ENCODE results near the gene LYPD3. TPM values are rescaled to one million over a fixed set of nuclear protein-coding genes. Genes with fewer than 3 reads are reported as not detected.
"Not testable (repeated sequence)": the region's sequence is repeated elsewhere in the genome, so short reads cannot be mapped to it uniquely, and the experiment has no call there.

The LYPD3 gene
- total RNA-seq, 1 donor from 2014 or later = 0.33 TPM

- TF ChIP-seq CTCF (IDR thresholded peaks at IDR 0.05; ENCODE audit: insufficient read depth, low read length, poor library complexity, severe bottlenecking) = no peak
- no peak for DNase-seq (ENCODE audit: low read depth)
- no peaks in the 10 kb centered on the region for H3K27me3 ChIP-seq (ENCODE audit: control insufficient read depth, insufficient read depth, low read length)
- H3K36me3 ChIP-seq (ENCODE audit: control insufficient read depth, insufficient read depth, low read length) = no peaks in the 10 kb centered on the region
- no peak overlapping the region for H3K4me3 ChIP-seq (ENCODE audit: low read depth, low read length)
Measured at GRCh38 chr19:43441716-43442115, 23.7 kb downstream of the LYPD3 start.

- no peaks in the 10 kb centered on the region for H3K27me3 ChIP-seq (ENCODE audit: control insufficient read depth, insufficient read depth, low read length)
- no peak overlapping the region for H3K4me3 ChIP-seq (ENCODE audit: low read depth, low read length)
- DNase-seq (ENCODE audit: low read depth) = no peak
Measured at GRCh38 chr19:43439709-43440063, 25.7 kb downstream of the LYPD3 start.

GRCh38 chr19:43439032-43439708, 26.2 kb downstream of the LYPD3 start:
- TF ChIP-seq CTCF (IDR thresholded peaks at IDR 0.05; ENCODE audit: insufficient read depth, low read length, poor library complexity, severe bottlenecking) = no peak
- H3K4me3 ChIP-seq (ENCODE audit: low read depth, low read length) = no peak overlapping the region
- DNase-seq (ENCODE audit: low read depth) = no peak
- H3K27me3 ChIP-seq (ENCODE audit: control insufficient read depth, insufficient read depth, low read length) = no peaks in the 10 kb centered on the region
- no peaks in the 10 kb centered on the region for H3K36me3 ChIP-seq (ENCODE audit: control insufficient read depth, insufficient read depth, low read length)

More at GRCh38 chr19:43439709-43440063, 25.7 kb downstream of the LYPD3 start:
- no peak for TF ChIP-seq CTCF (IDR thresholded peaks at IDR 0.05; ENCODE audit: insufficient read depth, low read length, poor library complexity, severe bottlenecking)
- no peaks in the 10 kb centered on the region for H3K36me3 ChIP-seq (ENCODE audit: control insufficient read depth, insufficient read depth, low read length)

DNA sequence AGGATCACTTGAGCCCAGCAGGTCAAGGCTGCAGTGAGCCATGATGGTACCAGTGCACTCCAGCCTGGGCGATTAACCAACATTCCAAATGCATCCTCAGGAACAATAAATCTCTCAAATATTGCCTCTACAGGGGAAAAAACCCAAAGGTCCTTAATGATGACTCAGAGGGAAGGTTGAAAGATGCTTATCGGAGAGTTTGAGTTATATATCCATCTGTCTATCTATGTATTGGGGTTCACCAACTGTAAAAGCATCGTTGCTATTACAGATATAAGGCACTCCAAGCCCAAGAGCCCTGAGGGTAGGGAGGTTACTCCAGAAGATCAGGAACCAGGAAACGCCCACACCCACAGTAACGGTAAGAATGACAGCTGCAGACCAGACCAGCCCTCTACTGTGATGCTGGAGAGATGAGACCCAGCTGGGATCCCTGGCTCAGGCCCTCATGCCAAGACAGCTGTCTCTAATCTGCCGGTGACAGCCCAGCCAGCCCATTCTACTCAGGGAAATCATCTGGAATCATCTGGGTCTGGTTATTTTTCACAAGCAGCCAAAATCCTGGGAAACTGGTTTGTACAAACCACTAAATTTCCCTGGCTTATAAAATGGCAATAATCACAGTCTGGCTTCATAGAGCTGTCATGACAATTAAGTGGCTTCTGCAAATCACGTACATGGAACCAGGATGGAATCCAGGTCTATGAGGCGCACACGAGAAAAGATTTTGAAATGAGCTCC, 26.9 kb downstream of the LYPD3 start:
- no peak for TF ChIP-seq CTCF (IDR thresholded peaks at IDR 0.05; ENCODE audit: insufficient read depth, low read length, poor library complexity, severe bottlenecking)
- no peak for DNase-seq (ENCODE audit: low read depth)

DNA sequence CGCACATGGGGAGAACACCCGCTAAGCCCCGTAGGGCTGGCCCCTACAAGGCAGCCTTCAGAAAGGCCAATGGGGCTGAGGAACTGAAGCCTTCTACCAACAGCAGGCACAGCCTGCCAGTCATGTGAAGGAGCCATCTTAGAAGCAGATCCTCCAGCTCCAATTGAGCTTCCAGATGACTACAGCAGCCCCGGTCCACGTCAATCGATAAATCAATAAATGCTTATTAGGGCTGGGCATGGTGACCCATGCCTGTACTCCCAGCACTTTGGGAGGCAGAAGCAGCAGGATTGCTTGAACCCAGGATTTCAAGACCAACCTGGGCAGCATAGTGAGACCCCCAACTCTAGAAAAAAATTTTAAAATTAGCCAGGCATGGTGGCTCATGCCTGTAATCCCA, 27.7 kb downstream of the LYPD3 start:
- no peak overlapping the region for H3K4me3 ChIP-seq (ENCODE audit: low read depth, low read length)
- no peak for TF ChIP-seq CTCF (IDR thresholded peaks at IDR 0.05; ENCODE audit: insufficient read depth, low read length, poor library complexity, severe bottlenecking)
- H3K36me3 ChIP-seq (ENCODE audit: control insufficient read depth, insufficient read depth, low read length) = no peaks in the 10 kb centered on the region
- H3K27me3 ChIP-seq (ENCODE audit: control insufficient read depth, insufficient read depth, low read length) = no peaks in the 10 kb centered on the region
- no peak for DNase-seq (ENCODE audit: low read depth)

More for the DNA sequence above, 26.9 kb downstream of the LYPD3 start:
- H3K27me3 ChIP-seq (ENCODE audit: control insufficient read depth, insufficient read depth, low read length) = no peaks in the 10 kb centered on the region
- H3K36me3 ChIP-seq (ENCODE audit: control insufficient read depth, insufficient read depth, low read length) = no peaks in the 10 kb centered on the region
- no peak overlapping the region for H3K4me3 ChIP-seq (ENCODE audit: low read depth, low read length)

DNA sequence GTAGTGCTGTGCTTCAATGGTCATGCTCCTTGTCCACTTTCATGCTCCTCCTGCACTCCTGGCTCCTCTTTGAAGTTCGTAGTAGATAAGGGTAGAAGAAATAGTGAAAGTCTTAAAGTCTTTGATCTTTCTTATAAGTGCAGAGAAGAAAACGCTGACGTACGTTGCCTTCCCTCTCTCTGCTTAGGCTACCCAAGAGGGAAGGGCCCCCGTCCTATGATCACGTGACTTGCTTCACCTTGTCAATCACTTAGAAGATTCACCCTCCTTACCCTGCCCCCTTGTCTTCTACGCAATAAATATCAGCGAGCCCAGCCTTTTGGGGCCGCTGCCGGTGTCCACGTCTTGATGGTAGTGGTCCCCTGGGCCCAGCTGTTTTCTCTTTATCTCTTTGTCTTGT, 28.1 kb downstream of the LYPD3 start:
- H3K4me3 ChIP-seq (ENCODE audit: low read depth, low read length); H3K36me3 ChIP-seq (ENCODE audit: control insufficient read depth, insufficient read depth, low read length); H3K27me3 ChIP-seq (ENCODE audit: control insufficient read depth, insufficient read depth, low read length); DNase-seq (ENCODE audit: low read depth): not testable (repeated sequence)

Data from kidney epithelial cell (primary cell).